NK-92 treated with Interleukin-12 subunit alpha and Interleukin-12 subunit beta, amount 100 ng/mL, for 24 hours (cell line): ENCODE data around the gene HPSE2.
"Not testable (repeated sequence)": the region's sequence is repeated elsewhere in the genome, so short reads cannot be mapped to it uniquely, and the experiment has no call there.

ENCODE experiments used
- DNase-seq: peaks from one replicate; lab custom pipeline; 2025; lab: John Stamatoyannopoulos, UW

Gene HPSE2

GRCh38 chr10:99161165-99161564 lies 74.5 kb downstream of the HPSE2 start:
- no peak for DNase-seq

- DNase-seq, result no peak
These were observed 92.0 kb downstream of the HPSE2 start for GRCh38 chr10:99143651-99144050.

GRCh38 chr10:99143011-99143410 lies 92.6 kb downstream of the HPSE2 start:
- DNase-seq, result no peak

GRCh38 chr10:99132897-99133296 lies 102.8 kb downstream of the HPSE2 start:
- DNase-seq, result not testable (repeated sequence)

GRCh38 chr10:99125879-99126278 lies 109.8 kb downstream of the HPSE2 start:
- DNase-seq, result no peak

- DNase-seq, result no peak
These were observed 111.3 kb downstream of the HPSE2 start for GRCh38 chr10:99124376-99124775.

GRCh38 chr10:99123851-99124250 lies 111.8 kb downstream of the HPSE2 start:
- DNase-seq, result no peak

- DNase-seq, result no peak
These were observed 112.3 kb downstream of the HPSE2 start for GRCh38 chr10:99123336-99123735.

- DNase-seq, result no peak
These were observed 116.3 kb downstream of the HPSE2 start for GRCh38 chr10:99119258-99119748.

GRCh38 chr10:99115703-99116102 lies 119.9 kb downstream of the HPSE2 start:
- DNase-seq, result no peak

GRCh38 chr10:99085358-99085757 lies 150.3 kb downstream of the HPSE2 start:
- DNase-seq, result no peak

GRCh38 chr10:99084161-99084560 lies 151.5 kb downstream of the HPSE2 start:
- no peak for DNase-seq

GRCh38 chr10:99080275-99080945 lies 155.2 kb downstream of the HPSE2 start:
- no peak for DNase-seq

- no peak for DNase-seq
These were observed 173.1 kb downstream of the HPSE2 start for GRCh38 chr10:99062591-99062990.

- DNase-seq, result no peak
These were observed 176.9 kb downstream of the HPSE2 start for GRCh38 chr10:99058762-99059161.

GRCh38 chr10:99057936-99058690 lies 177.5 kb downstream of the HPSE2 start:
- no peak for DNase-seq

- DNase-seq, result no peak
These were observed 190.0 kb downstream of the HPSE2 start for GRCh38 chr10:99045671-99046070.

- no peak for DNase-seq
These were observed 193.4 kb downstream of the HPSE2 start for GRCh38 chr10:99042051-99042771.

- no peak for DNase-seq
These were observed 194.2 kb downstream of the HPSE2 start for GRCh38 chr10:99041468-99041867.

GRCh38 chr10:99013885-99014284 lies 221.8 kb downstream of the HPSE2 start:
- DNase-seq, result no peak

GRCh38 chr10:99010286-99010685 lies 225.4 kb downstream of the HPSE2 start:
- DNase-seq, result no peak

- no peak for DNase-seq
These were observed 227.6 kb downstream of the HPSE2 start for GRCh38 chr10:99008054-99008453.

GRCh38 chr10:99007457-99007856 lies 228.2 kb downstream of the HPSE2 start:
- DNase-seq, result no peak
